ENCODE measurements around the gene HGFAC. TPM values are rescaled to one million over a fixed set of nuclear protein-coding genes. Genes with fewer than 3 reads are reported as not detected.

The HGFAC gene
- polyA plus RNA-seq, 1 of the 3 experiments (the other 2 are of a cell fraction) = 0.43 TPM

- Histone ChIP-seq H3K9me2 (no peaks in the 10 kb centered on the region), H3K36me3 (replicated peaks in 1 of 2; ENCODE audit: control insufficient read depth in 1 of 2, insufficient read depth in 2 of 2, low read length in 1 of 2) (peaks cover 2 to 12% of the 10 kb centered on the region in 2 experiments), H3F3A (replicated peaks; ENCODE audit: insufficient read depth) (no peaks in the 10 kb centered on the region), H3K4me1 (ENCODE audit: control insufficient read depth in 1 of 2, insufficient read depth in 2 of 2, low read depth in 1 of 2, low read length in 1 of 2) (no peaks in the 10 kb centered on the region), H4K20me1 (ENCODE audit: insufficient read depth) (no peaks in the 10 kb centered on the region), H3K79me2 (ENCODE audit: insufficient read depth) (no peaks in the 10 kb centered on the region), H3K27ac (ENCODE audit: low read depth in 2 of 2, low read length in 1 of 2) (no peak overlapping the region), H3K9me3 (no peaks in the 10 kb centered on the region), H3K9ac (no peak overlapping the region), H3K4me2 (no peak overlapping the region), H3K4me3 (ENCODE audit: low read depth in 2 of 2, low read length in 1 of 2) (no peak overlapping the region), H3K27me3 (ENCODE audit: insufficient read depth) (no peaks in the 10 kb centered on the region), H2AFZ (ENCODE audit: low read depth) (no peak overlapping the region)
- no peak for DNase-seq
- ChIA-PET POLR2A (no interaction called here), CTCF (no interaction called here)
- WGBS (ENCODE audit: low lambda C conversion rate) = 90% methylated on average over 11 of the region's 19 CpGs
- no peak for TF ChIP-seq FOXM1 (IDR thresholded peaks at IDR 0.05; ENCODE audit: low read depth)
- no peak for TF ChIP-seq RCOR1 (IDR thresholded peaks at IDR 0.05; ENCODE audit: low read length)
- TF ChIP-seq GABPA (IDR thresholded peaks at IDR 0.05; ENCODE audit: low read depth) = no peak
- TF ChIP-seq ELF1 (IDR thresholded peaks at IDR 0.05) = no peak
- TF ChIP-seq EZH2phosphoT487 (IDR thresholded peaks at IDR 0.05; ENCODE audit: borderline replicate concordance, low read depth) = no peak
- no peak for TF ChIP-seq GATA2 (CRISPR knock-in tag; IDR thresholded peaks at IDR 0.05)
- TF ChIP-seq REST (IDR thresholded peaks at IDR 0.05; ENCODE audit: low read depth, low read length) = no peak
- TF ChIP-seq TAF1 (IDR thresholded peaks at IDR 0.05; ENCODE audit: borderline replicate concordance, low read depth, low read length) = no peak
- no peak for TF ChIP-seq EP300 (IDR thresholded peaks at IDR 0.05; ENCODE audit: borderline replicate concordance in 1 of 2, low read depth in 1 of 2, low read length in 1 of 2)
- TF ChIP-seq MXI1 (IDR thresholded peaks at IDR 0.05; ENCODE audit: low read depth, low read length) = no peak
- no peak for TF ChIP-seq FOXJ3 (CRISPR knock-in tag; IDR thresholded peaks at IDR 0.05)
- no peak for TF ChIP-seq SIN3A (IDR thresholded peaks at IDR 0.05; ENCODE audit: borderline replicate concordance, low read depth, low read length)
- no peak for TF ChIP-seq ZBTB33 (IDR thresholded peaks at IDR 0.05; ENCODE audit: borderline replicate concordance, low read depth)
Observed at GRCh38 chr4:3422808-3423297, 18.9 kb upstream of the HGFAC start.
